Stimulated activated CD4-positive, alpha-beta T cell treated with anti-CD3 and anti-CD28 coated beads, Interleukin-15, amount 100 ng/mL, for 24 hours (primary cell): Measurements from ENCODE around the gene FBXL17.

Experiments used
- DNase-seq: peaks from one replicate; pipeline ENCODE4 v3.0.0-alpha.2; 2020

The FBXL17 gene

DNA sequence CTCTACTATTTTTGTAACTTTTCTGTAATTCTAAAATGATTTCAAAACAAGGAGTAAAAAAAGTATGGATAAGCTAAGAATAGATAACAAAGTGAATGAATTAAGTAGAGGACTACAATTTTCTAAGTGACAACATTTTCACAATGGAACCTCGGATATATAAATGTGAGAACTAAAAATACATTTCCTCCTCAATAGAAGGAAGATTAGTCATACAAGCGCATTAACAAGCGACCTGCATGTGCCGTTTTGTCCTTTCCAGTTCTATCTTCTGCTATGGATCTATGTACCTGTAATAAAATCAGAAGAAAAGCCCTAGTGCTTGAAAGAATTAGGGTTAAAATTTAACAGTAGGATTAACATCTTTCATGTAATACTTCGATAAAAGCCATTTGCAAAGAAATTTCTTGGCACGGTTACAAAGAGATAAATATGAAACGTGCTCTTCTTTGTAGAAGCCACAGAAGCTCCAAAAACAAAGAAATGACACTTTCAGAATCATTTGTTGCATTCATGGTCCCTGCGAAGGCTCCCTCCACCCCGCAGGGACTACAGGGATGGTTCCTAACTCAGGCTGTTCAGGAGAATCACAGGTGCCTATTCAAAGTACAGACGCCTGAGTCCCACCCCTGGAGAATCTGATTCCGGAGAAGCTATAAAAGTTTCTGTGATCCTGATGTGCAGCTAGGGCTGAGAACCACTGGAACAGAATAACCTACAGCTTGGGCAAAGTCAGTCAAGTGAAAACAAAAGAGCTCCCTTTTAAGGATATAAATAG, 494.5 kb downstream of the FBXL17 start:
- DNase-seq: no peak

DNA sequence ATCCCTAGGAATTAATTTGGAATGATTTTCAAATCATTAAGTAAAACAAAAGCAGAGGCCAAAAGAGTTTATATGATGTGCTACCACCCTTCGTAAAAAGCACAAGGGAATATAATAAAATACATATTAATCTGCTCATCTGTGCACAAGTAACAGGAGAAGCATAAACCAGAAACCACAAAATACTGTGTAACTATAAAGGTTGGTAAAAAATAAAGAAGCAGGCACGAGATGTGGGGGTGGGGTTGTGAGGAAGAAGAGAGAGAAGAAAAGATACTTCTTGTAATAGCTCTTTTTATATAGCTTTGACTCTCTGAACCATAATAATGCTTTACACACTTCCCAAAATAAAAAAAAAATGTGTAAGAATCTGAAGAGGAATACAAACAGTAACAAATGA, 496.3 kb downstream of the FBXL17 start:
- no peak for DNase-seq

DNA sequence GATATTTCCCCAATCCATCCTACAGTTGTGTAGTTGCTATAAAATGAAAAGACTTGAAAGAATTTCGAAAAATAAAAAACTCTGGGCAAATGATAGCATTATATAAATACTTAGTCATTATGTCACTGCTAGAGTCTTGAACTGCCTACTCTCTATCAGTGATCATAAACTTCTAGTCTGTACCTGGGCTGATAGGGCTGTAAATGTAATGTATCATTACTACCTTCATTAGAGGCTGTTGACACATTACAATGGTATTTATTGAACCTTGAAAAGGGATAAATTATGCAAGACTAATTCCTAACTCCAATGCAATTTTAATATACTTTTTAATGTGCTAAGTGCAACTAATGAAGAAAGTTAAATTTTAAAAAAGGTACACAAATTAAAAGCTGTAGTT, 497.0 kb downstream of the FBXL17 start:
- no peak for DNase-seq

DNA sequence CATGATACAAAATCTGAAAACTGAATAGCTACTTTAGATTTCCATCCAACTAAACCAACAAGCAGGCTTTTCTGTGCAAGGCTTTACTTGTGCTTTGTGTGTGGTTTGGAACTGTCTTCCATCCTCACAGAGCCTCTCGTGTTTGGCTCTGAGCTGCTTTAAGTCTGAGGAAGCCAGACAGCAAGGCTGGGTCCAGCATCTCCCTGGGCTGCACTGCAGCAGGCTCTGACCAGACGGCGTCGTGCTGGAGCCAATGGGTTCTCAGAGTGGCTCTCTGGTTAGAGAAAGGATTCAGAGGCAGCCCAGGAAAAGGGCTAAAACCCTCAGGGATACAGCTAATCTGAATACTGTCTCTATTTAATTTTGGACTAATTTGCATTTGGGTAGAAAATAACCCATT, 503.2 kb downstream of the FBXL17 start:
- DNase-seq: no peak

DNA sequence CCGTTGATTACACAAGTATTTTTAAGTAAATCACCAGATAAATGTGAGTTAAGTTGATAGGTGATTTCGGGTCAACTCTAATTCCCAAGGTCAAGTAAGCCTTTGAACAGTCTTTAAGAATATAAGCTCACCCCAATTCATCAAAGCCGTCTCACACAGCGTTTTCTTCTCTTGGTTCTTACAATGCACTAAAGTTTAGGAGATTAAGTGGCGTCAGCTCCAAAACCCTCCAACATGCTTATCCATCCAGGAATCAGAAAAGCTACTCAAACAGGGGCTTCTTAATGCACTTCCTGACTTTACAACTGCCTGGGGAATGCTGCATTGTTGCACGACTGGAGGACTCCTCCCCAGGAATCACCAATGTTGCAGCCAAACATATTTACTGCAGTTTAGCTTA, 505.0 kb downstream of the FBXL17 start:
- no peak for DNase-seq

DNA sequence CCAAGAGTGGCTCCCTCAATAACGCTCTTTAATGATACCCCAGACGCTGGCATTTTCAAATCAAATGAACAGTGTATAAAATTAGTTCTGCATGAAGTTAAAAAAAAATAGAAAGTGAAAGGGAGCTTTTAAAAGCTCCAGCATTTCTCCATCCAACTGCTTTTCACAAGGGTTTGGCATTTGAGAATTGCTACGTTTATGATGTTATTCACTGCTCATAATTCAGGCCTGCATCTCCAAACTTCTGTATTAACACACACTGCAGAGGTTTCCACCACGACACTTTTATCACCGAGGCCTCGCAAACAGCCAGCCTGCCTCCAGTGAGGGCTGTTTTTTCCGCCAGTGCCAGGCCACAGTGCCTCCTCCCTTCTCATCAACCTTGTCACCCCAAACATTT, 505.6 kb downstream of the FBXL17 start:
- no peak for DNase-seq

DNA sequence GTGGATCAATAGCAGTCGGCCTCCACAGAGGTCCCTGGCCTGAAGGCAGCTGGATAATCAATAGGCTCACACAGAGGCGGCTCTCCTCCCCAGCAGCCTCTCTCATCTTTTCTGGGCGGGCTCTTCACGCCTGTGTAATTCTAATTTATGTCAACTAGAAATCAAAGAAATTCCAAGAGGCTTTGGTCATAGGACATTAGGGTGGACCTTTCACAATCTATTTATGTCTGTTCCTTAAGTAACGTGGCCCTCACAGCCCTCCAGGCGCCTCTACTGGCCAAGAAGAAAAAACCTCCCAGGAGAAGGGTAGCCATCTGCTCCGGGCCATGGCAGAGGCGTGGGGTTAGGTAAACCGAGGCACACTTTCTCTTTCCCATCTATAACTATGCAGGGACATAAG, 506.1 kb downstream of the FBXL17 start:
- no peak for DNase-seq

DNA sequence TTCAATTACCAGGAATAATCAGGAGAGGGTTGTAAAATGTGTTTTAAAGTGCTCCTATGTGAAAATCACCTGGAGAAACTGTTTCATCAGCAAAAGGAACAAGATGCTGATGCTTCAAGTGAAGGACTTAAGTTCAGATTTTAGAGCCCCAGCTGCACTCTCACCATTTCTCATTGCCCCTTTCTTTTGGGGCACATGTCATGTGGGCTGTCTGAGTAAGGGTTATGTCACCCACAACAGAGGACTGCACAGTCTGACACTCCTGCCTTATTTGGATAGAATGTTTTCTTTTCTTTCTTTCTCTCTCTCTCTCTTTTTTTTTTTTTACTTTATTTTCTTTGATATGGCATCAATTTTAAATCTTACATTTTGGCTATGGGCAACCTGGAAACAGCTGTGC, 507.1 kb downstream of the FBXL17 start:
- DNase-seq: no peak

DNA sequence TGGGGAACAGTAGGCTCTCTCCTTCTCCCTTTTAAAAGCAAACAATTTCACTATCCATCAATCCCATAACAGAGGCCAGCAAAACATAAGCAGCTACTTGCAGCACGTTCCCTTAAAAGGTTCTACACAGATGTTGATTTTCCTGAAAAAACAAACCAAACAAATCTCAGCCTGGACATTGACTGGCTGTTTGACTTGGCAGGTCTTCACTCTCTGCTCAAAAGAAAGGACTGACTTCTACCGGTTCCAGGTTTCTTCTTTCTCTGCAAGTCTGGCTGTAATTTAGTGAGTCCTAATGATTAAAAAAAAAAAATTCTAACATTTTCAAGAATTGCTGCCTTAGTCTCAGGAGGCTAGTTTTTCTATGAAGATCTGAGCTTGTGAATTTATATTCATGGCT, 508.0 kb downstream of the FBXL17 start:
- DNase-seq: no peak

DNA sequence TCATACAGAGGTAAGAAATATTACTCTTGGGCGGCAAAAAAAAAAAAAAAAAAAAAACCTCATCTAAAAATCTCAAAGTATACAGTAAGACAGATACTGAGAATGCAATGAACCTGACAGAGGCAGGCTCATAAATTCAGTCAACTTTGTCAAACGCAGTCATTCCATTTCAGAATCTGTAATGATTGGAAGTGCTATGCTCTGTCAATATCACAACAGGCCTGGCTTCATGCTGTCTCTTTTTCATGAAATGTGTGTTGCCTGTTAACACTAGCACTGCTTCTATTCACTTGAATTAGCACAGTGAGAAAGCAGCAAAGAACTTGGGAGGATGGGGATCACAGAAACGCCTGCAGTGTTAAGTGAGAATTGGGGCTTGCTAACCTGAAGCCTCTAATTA, 510.9 kb downstream of the FBXL17 start:
- no peak for DNase-seq

DNA sequence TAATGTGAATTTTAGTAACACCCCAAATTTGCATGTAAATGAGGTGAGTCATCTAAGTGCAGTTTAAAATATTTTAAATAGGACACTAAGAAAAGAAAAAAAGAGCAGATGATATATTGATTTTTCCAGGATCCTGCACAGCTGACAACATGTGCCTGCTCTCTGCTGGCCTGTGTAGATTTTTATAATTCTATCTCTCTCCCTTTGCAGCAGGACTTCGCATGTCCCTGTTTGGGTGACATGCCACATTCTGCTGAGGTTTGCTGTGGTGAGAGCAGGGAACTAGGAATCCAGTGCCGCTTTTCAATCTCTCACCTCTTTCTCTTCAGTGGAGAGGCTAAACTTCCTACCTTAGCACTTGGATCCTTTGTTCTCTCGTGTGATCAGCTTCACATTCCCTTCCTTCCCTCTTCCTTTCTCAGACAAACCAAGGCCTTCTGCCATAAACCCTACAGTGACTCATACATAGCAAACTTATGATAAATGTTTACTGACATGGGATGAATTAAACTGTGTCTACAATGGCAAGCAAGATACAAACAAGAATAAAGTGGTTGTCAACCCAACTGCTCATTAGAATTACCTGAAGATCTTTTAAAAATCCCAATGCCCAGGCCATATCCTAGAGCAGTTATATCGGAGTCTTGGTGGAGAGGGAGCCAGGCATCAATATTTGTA, 512.3 kb downstream of the FBXL17 start:
- DNase-seq: no peak

DNA sequence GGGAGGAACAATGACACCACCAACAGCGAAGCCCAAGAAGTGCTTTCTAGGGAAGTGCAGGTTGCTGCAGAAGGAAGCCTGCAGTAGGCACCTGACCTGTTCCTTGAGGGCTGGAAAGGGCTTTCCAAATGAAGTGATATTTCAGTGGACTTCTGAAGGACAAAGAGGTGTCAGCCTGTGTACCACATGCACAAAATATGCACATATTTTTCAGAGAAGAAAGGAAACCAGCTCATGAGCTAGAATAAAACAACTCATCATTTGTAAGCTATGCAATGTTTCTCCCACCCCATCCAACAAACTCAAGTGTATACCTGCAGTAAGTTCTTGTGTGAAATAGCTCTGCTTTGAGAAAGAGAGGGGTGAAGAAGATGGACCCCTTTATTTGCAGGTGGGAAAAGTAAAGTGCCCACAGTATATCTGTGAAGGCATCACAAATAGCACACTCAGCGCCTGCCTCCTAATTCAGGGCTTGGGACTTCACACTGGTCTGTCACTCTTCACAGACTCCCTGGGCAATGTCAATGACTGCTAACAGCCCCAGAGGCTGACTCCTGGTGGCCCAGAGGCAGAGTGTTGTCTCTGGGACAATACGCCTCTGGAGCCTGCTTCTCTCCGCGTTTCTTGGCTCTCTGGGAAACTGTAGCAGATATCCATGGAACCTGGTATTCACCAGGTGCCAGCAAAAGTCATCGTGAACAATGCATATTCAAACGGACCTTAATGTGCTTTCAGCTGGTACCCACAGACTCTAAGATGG, 513.1 kb downstream of the FBXL17 start:
- no peak for DNase-seq

DNA sequence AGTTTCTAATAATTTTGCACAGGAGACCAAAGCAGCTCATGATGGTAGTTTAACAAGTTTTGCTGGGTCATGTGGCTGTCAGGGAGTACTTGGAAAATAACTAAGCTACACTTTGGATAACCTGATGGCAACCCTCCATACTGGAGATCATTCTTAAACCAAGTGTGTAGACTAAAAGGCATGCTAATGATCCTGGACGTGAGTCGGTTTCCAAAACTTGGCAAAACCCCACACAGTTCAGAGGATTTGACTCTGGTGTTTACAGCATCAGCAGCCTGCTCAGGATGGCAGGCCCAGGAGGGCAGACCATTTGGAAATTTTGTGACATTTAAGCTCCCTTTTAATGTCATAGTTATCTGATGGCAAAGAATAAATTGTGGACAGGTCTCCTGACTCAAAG, 514.6 kb downstream of the FBXL17 start:
- DNase-seq: no peak

DNA sequence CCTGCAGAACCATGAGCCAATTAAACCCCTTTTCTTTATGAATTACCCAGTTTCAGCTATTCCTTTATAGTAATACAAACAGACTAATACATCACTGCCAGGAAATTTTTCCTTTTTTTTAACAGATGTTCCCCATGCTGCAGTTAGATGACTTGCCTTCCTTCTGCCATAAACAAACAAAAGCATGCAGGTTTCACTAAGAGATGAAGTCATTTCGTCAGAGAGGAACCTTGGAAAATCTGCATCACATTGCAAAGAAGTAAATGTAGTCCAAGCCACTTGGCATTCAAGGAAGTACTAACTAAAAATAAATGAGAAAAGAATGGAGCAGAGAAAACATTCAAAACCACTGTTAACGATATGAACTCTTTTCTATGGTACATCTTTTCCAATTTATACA, 517.1 kb downstream of the FBXL17 start:
- no peak for DNase-seq

DNA sequence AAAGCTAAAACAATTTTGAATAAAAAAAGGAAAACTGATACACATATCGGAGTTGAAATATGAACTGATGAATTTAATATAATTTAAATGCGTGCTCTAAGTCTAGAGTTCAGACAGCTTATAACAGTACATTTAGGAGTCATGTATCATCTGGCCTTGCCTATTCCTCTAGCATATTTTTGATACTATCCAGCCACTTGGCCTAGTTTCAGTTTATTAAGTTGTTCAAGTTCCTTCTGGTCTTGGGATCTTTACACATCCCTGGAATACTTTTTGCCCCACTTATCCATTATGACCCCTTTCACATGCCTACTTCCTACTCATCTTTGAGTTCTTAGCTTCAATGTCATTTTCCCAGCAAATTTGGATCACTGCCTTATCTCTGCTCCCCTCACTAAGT, 518.8 kb downstream of the FBXL17 start:
- no peak for DNase-seq

DNA sequence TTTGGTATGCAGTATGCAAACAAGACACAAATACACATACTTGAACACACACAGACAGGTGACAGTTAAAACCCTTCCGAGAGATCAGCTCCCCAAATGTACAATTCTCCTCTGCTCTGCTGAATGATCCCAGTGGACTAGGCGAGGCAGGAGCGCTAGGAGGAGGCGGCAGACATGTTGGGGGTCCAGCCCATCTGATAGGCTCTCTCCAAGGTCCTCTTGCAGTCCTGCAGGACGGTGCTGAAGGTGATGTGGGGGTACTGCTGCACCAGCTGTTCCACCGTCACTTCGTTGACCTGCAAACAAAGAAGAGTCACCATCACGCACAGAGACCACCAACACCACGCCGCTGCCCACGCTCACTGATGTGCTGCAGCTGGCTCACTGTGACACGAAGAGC, 520.3 kb downstream of the FBXL17 start:
- no peak for DNase-seq

DNA sequence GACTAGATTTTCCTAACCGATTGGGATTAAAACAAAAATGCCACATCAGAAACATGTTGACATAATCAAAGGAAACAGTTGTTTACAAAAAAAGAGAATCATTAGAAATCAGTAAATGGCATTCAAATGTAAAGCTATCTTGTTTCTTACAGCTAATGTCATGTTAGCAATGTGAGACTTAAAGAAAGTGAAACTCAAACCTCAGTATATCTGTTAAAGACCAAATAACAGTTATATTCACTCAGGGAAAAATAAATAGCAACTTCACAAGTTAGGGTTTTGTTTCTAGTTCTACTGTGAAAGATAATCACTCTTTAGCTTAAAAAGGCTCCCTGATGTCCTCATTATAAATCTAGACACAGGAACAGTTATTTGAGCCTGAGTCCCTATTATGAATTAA, 521.9 kb downstream of the FBXL17 start:
- no peak for DNase-seq

DNA sequence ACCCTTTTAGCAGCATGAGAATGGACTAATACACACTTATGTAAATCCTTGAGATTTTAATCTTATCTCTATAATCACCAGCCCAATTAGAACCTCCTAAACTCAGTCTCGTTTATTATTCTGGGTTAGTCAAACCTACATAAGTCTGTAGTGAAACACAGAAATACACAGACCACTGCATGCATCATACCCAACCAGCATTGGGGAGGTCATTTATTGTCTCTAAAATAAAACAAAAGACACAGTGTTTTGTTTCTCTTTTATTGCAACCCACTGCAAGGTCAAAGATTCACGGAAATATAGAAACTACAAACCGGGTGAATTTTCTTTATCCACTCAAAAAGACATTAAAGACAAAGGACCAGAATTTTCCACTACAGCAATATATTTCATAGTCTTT, 523.1 kb downstream of the FBXL17 start:
- no peak for DNase-seq

DNA sequence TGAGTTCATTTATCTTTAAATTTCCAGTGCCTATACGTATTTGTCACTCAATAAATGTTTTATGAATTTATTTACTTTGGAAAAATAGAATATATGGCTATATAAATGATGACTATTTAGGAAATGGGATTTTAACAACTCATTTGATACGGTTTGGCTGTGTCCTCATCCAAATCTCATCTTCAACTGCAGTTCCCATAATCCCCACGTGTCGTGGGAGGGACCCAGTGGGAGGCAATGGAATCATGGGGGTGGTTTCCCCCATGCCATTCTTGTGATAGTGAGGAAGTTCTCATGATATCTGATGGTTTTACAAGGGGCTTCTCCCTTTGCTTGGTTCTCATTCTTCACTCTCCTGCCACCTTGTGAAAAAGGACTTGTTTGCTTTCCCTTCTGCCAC, 523.6 kb downstream of the FBXL17 start:
- DNase-seq: no peak

DNA sequence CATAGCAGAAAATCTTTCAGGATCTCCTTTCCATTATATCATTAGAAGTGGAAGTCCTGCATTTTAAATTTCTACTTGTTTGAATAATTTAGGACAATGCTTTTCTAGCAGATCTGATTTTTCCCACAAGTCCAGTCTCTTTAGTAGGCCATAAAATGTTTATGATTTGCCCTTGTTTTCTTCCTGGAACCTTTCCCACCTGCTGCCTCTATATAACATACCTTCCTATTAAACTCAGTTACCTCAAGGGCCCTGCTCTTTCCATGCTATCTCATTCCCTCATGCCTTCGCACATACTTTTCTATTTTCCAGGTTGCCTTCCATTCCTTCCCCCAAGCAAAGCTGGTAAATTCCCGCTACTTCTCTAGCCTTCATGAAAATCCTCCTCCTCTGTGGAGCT, 524.1 kb downstream of the FBXL17 start:
- no peak for DNase-seq

DNA sequence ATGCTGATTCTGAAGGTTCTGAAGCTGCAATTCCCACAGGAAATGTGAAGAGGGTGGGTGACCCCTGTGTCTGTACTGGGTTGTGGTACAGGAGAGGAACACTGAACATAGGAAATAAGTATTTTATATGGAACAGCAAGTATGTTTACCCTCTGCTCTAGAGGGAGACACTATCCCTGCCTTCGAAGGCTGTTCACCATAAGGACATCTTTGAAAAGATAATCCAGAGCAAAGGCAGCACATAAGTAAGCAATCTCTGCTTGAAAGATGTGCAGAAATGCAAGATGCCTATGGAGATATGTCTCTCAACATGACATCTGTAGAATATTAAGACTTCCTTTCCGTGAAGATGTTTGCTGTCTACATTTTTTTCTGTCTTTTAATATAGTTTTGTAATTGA, 526.7 kb downstream of the FBXL17 start:
- DNase-seq: no peak

DNA sequence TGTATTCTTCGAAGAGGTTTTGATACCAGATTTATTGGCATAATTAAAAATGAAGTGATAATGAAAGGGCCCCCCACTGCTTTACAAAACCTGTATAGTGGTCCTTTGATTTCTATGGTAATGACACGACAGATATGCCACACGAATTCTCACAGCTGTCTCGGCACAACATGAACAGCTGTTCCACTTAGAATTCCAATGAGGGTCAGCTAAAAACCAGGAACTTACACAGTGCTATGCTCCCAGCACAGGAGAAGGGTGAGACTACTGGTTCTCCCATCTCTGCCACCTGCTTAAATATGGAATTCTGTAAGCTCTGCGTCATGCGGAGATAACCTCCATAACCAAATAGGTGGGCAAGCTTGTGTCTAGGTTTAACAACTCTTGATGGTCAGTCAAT, 528.2 kb downstream of the FBXL17 start:
- DNase-seq: no peak

DNA sequence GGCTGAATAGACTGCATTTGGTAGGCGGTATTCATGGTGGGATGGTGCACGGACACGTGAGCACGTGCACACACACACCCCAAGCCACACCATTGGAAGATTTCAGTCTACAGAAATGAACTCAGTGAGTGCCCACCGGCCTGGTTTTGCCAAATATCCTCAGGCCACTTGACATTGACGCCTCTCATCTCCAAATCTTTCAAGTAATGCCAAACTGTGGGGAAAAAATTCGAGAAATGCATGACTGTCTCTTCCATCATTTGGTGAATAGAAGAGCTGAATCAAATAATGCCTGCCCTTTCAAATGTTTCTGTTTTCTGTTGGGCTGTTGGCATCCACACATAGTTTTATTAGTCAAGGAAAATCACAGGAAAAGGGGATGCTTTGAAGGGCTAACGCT, 528.9 kb downstream of the FBXL17 start:
- no peak for DNase-seq

DNA sequence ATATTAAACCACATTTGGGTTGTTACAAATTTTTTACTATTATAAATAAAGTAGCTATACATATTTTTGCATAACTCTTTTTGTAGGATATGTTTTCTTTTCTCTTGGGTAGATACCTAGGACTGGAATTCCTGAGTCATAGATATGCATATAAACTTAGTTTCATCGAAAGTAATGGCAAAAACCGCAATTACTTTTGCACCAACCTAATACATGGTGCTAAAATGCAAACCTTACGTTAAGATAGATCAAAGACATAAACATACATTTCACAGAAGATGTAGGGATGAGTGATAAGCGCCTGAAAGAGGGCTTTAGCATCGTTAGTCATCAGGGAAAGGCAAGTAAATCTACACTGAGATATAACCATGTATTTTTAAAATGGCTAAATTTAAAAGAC, 532.8 kb downstream of the FBXL17 start:
- no peak for DNase-seq
